GM13976 (cell line): ENCODE results near the gene PLXND1.
"Not testable (repeated sequence)": the region's sequence is repeated elsewhere in the genome, so short reads cannot be mapped to it uniquely, and the experiment has no call there.

ENCODE experiments used
- DNase-seq: peaks from one replicate; pipeline ENCODE4 v3.0.0; 2012; ENCODE audit warnings: low spot score
- CTCF ChIP-seq: IDR thresholded peaks from 2 replicates; pipeline ENCODE4 v1.5.1; 2012; ENCODE audit warnings: borderline replicate concordance, mild to moderate bottlenecking; ENCODE audit not compliant: insufficient read depth; ENCODE audit errors: extremely low read depth, missing control alignments, control extremely low read depth
- in situ Hi-C: fragments of 300-500 bp; cut with MboI; formaldehyde crosslinking; loops from one replicate; pipeline ENCODE4 v1.12.0; 2022; ENCODE audit warnings: low sequenced_read_pairs, mixed read lengths, inconsistent platforms; ENCODE audit not compliant: unreplicated experiment

PLXND1 gene

GRCh38 chr3:129648391-129648790, 41.9 kb upstream of the PLXND1 start:
- in situ Hi-C loops: no loop called here
- no peak for TF ChIP-seq CTCF
- no peak for DNase-seq

DNA sequence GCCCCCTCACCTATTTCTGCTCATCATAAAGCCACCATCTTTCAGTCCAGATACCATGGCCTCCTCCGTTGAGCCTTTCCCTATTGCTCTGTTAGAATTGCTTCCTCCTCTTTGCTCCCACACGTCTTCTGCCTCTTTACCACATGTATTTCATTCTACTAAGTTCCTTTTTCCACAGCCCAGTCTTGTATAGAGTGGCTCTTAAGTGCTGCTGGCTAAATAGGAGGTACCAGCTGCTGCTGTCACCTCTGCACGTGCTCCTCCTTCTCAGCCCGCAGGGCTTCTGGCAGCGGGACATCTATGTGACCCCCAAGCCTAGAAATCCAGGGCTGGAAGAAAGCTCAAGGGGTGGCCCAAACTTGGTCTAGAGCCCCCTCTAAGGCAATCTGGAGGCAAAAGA, 38.8 kb upstream of the PLXND1 start:
- in situ Hi-C loops: no loop called here
- TF ChIP-seq CTCF: no peak
- no peak for DNase-seq

- in situ Hi-C loops: no loop called here
- DNase-seq: no peak
- TF ChIP-seq CTCF: no peak
These were observed 38.4 kb upstream of the PLXND1 start for GRCh38 chr3:129644836-129645235.

DNA sequence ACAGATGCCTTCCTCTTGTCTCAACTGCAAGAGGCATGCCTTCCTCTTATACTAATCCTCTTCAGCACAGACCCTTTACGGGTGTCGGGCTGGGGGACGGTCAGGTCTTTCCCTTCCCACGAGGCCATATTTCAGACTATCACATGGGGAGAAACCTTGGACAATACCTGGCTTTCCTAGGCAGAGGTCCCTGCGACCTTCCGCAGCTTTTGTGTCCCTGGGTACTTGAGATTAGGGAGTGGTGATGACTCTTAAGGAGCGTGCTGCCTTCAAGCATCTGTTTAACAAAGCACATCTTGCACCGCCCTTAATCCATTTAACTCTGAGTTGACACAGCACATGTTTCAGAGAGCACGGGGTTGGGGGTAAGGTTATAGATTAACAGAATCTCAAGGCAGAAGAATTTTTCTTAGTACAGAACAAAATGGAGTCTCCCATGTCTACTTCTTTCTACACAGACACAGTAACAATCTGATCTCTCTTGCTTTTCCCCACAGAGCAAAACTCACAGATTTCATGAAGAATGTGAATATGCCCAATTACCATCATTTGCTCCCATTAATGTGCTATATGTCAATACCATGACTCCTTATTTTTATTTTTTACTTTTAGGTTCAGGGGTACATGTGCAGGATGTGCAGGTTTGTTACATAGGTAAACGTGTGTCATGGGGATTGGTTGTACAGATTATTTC, 35.2 kb upstream of the PLXND1 start:
- in situ Hi-C loops: not testable (repeated sequence)

DNA sequence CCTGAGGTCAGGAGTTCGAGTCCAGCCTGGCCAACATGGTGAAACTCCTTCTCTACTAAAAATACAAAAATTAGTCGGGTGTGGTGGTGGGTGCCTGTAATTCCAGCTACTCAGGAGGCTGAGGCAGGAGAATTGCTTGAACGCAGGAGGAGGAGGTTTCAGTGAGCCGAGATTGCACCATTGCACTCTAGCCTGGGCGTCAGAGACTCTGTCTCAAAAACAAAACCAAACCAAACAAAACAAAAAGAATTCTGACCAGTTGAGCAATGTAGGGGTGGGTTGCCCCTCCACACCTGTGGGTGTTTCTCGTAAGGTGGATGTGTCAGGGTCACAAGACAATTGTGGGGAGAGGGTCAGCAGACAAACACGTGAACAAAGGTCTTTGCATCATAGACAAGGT, 34.5 kb upstream of the PLXND1 start:
- DNase-seq, in situ Hi-C loops: not testable (repeated sequence)

More for the DNA sequence above, 35.2 kb upstream of the PLXND1 start:
- not testable (repeated sequence) for DNase-seq

DNA sequence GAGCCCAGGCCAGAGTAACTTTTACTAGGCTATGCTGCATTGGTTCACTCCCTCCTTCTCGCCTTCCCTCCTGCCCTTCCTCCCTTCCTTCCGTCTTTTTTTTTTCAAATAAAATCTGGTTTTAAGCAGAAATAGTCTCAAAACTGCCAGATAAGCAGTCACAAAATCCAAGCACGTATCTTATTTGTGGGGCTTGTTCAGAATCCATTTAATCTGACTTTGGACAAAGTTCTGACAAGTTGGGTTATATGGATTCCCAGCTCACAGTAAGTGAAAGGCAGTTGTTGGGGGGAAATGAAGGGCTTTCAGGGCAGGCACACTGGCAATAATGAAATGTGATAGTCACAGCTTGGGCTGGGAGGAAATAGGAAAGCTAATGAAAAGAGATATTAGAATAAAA, 32.0 kb upstream of the PLXND1 start:
- no peak for TF ChIP-seq CTCF
- in situ Hi-C loops: loop anchor here (10.0 kb wide), 1 partner anchor 296 kb away; no protein-coding TSS in a partner anchor
- DNase-seq: no peak

DNA sequence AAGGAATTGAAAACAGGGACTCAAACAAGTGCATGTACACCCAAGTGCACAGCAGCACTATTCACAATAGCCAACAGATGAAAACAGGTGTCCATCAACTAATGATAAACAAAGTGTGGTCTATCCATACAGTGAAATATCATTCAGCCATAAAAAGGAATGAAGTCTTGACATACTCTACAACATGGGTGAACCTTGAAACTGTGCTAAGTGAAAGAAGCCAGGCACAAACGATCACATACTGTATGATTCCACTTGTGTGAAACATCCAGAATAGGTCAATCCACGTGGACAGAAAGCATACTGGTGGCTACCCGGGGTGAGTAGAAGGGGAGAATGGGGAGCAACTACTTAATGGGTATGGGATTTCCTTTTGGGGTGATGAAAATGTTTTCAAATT, 29.6 kb upstream of the PLXND1 start:
- no peak for TF ChIP-seq CTCF
- no peak for DNase-seq
- in situ Hi-C loops: loop anchor here (10.0 kb wide), 1 partner anchor 299 kb away; no protein-coding TSS in a partner anchor

DNA sequence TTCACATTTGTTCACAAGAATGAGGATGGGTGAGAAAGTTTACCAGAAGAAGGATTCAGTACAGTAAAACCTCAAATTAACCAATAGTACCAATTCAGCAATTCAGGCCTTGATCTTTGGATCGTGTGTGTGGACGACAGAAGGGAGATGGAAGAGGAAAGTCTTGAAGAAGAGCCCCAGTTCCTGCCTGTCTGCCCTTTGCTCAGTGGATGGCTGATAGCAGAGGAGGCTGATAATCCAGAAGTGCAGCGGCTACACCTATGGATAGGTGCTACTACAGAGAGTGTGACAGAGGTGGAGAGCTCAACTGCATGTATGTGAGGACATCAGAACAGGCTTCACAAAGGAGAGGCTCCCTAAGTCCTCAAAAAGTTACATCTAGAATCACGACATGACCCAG, 29.2 kb upstream of the PLXND1 start:
- no peak for TF ChIP-seq CTCF
- no peak for DNase-seq
- in situ Hi-C loops: loop anchor here (10.0 kb wide), 1 partner anchor 299 kb away; no protein-coding TSS in a partner anchor
